Endothelial cell of umbilical vein (primary cell): ENCODE results near the gene TM9SF2. TPM values are rescaled to one million over a fixed set of nuclear protein-coding genes. Genes with fewer than 3 reads are reported as not detected.

Experiments
- BruUV-seq: library from RNA; stranded (reverse); fragments of 400-500 nt; replicated peaks from 2 replicates; lab custom pipeline; 2021; lab: Mats Ljungman, UMichigan
- CTCF ChIA-PET: fragments of 300-600, 350-600 bp; sonication (Branson Sonifier 250); formaldehyde crosslinking; loops from one replicate; lab custom pipeline; 2021; ENCODE audit warnings: antibody characterized with exemption, inconsistent platforms; lab: Charles Lee
- POLR2A ChIA-PET: fragments of 300-600, 350-600 bp; sonication (Branson Sonifier 250); formaldehyde crosslinking; loops from one replicate; lab custom pipeline; 2021; ENCODE audit warnings: antibody characterized with exemption, inconsistent platforms; lab: Charles Lee
- DNase-seq: peaks from one replicate; pipeline ENCODE4 v3.0.0-alpha.2; 2011; ENCODE audit warnings: low read depth, low spot score
- FAIRE-seq: peaks from 2 replicates; lab custom pipeline; 2011; peaks lifted over from hg19 to GRCh38; lab: Jason Lieb, UNC
- H2AFZ ChIP-seq: 2 replicates; pipeline ENCODE4 v1.6.0; 2012; ENCODE audit warnings: low read depth, low read length, control low read depth, inconsistent platforms
- H3K27ac ChIP-seq: 2 replicates; pipeline ENCODE4 v1.5.1; 2011; ENCODE audit warnings: low read depth, mild to moderate bottlenecking, control low read depth, low read length, moderate library complexity; ENCODE audit not compliant: insufficient read depth
- H3K27me3 ChIP-seq, 2 experiments: 2 replicates each; pipeline versions ENCODE4 v1.6.0 to v1.6.1; 2011; ENCODE audit warnings: low read length in 2 of 2, mixed read lengths in 1 of 2; ENCODE audit not compliant: control insufficient read depth in 2 of 2, insufficient read depth in 2 of 2
- H3K36me3 ChIP-seq, 2 experiments: 2 replicates in 1 of 2; 3 replicates in 1 of 2; pipeline ENCODE4 v1.5.1; 2011; ENCODE audit warnings: low read length in 2 of 2, mild to moderate bottlenecking in 1 of 2, moderate library complexity in 1 of 2; ENCODE audit not compliant: control insufficient read depth in 2 of 2, insufficient read depth in 2 of 2; ENCODE audit errors: extremely low read depth in 1 of 2
- H3K4me1 ChIP-seq: 3 replicates; pipeline ENCODE4 v1.5.1; 2011; ENCODE audit warnings: mild to moderate bottlenecking, low read length; ENCODE audit not compliant: control insufficient read depth, insufficient read depth; ENCODE audit errors: extremely low read depth
- H3K4me2 ChIP-seq: 2 replicates; pipeline ENCODE4 v1.6.1; 2011; ENCODE audit warnings: low read length, control low read depth, mixed read lengths; ENCODE audit not compliant: insufficient read depth
- H3K4me3 ChIP-seq, 3 experiments: fragments of 200-600 bp in 1 of 3; sonication (generic), shearing (Covaris generic) in 1 of 3; replicated peaks in 1 of 3; 2 replicates each; pipeline ENCODE4 v1.5.1; 2011 to 2016; ENCODE audit warnings: control low read depth in 3 of 3, low read length in 3 of 3, mild to moderate bottlenecking in 2 of 3, inconsistent platforms in 1 of 3, low read depth in 1 of 3, moderate library complexity in 1 of 3; ENCODE audit not compliant: insufficient read depth in 1 of 3
- H3K79me2 ChIP-seq: 2 replicates; pipeline ENCODE4 v1.6.0; 2012; ENCODE audit warnings: low read length, inconsistent platforms; ENCODE audit not compliant: control insufficient read depth, insufficient read depth
- H3K9ac ChIP-seq: replicated peaks from 2 replicates; pipeline ENCODE3; 2011; ENCODE audit warnings: low read length, control low read depth; ENCODE audit not compliant: insufficient read depth; ENCODE audit errors: extremely low read depth
- H3K9me1 ChIP-seq: replicated peaks from 3 replicates; pipeline ENCODE4 v1.6.0; 2011; ENCODE audit warnings: mild to moderate bottlenecking, low read length; ENCODE audit not compliant: control insufficient read depth, insufficient read depth; ENCODE audit errors: extremely low read depth
- H3K9me3 ChIP-seq: replicated peaks from 2 replicates; pipeline ENCODE4 v1.5.1; 2012; ENCODE audit warnings: low read length, inconsistent platforms; ENCODE audit not compliant: control insufficient read depth, insufficient read depth
- H4K20me1 ChIP-seq: replicated peaks from 2 replicates; pipeline ENCODE3; 2011; ENCODE audit warnings: mild to moderate bottlenecking, low read length; ENCODE audit not compliant: control insufficient read depth, insufficient read depth; ENCODE audit errors: extremely low read depth
- EZH2 ChIP-seq: IDR thresholded peaks from 2 replicates; pipeline ENCODE4 v1.6.1; 2012; ENCODE audit warnings: borderline replicate concordance, low read depth, mild to moderate bottlenecking, moderate library complexity, low read length, inconsistent platforms; ENCODE audit not compliant: severe bottlenecking
- FOS ChIP-seq: IDR thresholded peaks from 2 replicates; pipeline ENCODE4 v1.6.1; 2011; ENCODE audit warnings: mild to moderate bottlenecking, low read length, moderate library complexity, borderline replicate concordance; ENCODE audit not compliant: insufficient read depth
- GATA2 ChIP-seq: IDR thresholded peaks from 2 replicates; pipeline ENCODE4 v1.7.0; 2011; ENCODE audit warnings: low read depth, mild to moderate bottlenecking, moderate library complexity, mixed read lengths, low read length; ENCODE audit not compliant: insufficient read length, insufficient read depth
- JUN ChIP-seq: IDR thresholded peaks from 2 replicates; pipeline ENCODE4 v1.6.1; 2011; ENCODE audit warnings: borderline replicate concordance, low read depth; ENCODE audit not compliant: insufficient read length, insufficient read depth
- MYC ChIP-seq: IDR thresholded peaks from one replicate; pipeline ENCODE4 v1.6.1; 2011; ENCODE audit warnings: mild to moderate bottlenecking, low read depth, low read length
- POLR2A ChIP-seq: IDR thresholded peaks from 2 replicates; pipeline ENCODE4 v1.6.1; 2012; ENCODE audit warnings: low read depth, mild to moderate bottlenecking, control low read depth, low read length
- POLR2AphosphoS5 ChIP-seq: IDR thresholded peaks from 2 replicates; pipeline ENCODE4 v1.6.1; 2012; ENCODE audit warnings: low read depth, mild to moderate bottlenecking, control low read depth, low read length, moderate library complexity; ENCODE audit not compliant: insufficient read depth
- dilution Hi-C: fragments of 300-500 bp; cut with MboI; formaldehyde crosslinking; loops from one replicate; pipeline ENCODE4 v1.15.0; 2019; ENCODE audit warnings: low sequenced_read_pairs; ENCODE audit not compliant: extremely low pct_ligation_motif_present
- intact Hi-C: fragments of 100-400 bp; cut with micrococcal nuclease; formaldehyde crosslinking; loops from one replicate; pipeline ENCODE4 v1.10.0; 2022
- polyA plus RNA-seq, 4 experiments: library from polyadenylated mRNA; depleted of rRNA in 3 of 4; stranded (reverse) in 3 of 4; unstranded in 1 of 4; fragments of >200 nt; gene quantifications; 2 replicates each; pipeline versions ENCODE4 v1.2.1 to v1.2.3, GENCODE V29; 2011 to 2012; ENCODE audit warnings: missing spikeins in 1 of 4
- total RNA-seq: library from RNA; stranded (reverse); gene quantifications from 2 replicates; pipeline ENCODE4 v1.2.3, GENCODE V29; 2021
- TF ChIP-seq, protein P1 (sequence below): IDR thresholded peaks from 2 replicates; pipeline ENCODE4 v1.6.1; 2011; ENCODE audit not compliant: insufficient read depth, insufficient read length
- TF ChIP-seq, protein P2 (sequence below), 2 donors: IDR thresholded peaks; 1 replicate in 1 of 2; 2 replicates in 1 of 2; pipeline ENCODE4 v1.5.1; 2011; ENCODE audit warnings: low read length in 2 of 2, mild to moderate bottlenecking in 2 of 2, moderate library complexity in 2 of 2, control low read depth in 1 of 2, inconsistent platforms in 1 of 2, low read depth in 1 of 2; ENCODE audit not compliant: insufficient read depth in 1 of 2; ENCODE audit errors: extremely low read depth in 1 of 2

TM9SF2 gene
- total and polyA plus RNA-seq, 2 donors (not counting 3 experiments of a cell fraction or from before 2014, with no cell fraction given), result 76.0 to 90.0 TPM

DNA sequence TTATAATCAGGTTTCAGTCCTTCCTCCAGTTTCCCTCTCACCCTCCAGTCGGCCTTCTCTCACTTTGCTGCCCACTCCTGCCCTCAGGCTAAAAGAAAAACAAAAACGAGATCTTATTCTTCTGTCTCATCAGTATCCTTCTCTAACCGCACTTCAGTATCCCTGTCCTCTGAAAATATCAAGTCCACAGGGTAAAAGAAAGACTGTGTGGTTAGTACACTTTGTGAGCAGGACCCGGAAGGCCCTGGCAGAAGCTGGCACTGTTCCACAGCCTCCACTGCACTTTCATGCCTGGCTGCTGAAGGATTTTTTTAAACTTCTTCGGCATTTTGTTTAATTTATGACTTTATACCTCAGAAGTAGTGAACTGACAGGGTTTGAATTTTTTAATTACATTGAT lies 51.8 kb downstream of the TM9SF2 start:
- DNase-seq (no peak), FAIRE-seq (no peak)
- no peaks in the 10 kb centered on the region for H3K79me2 ChIP-seq
- H3K27ac ChIP-seq, result no peak overlapping the region
- TF ChIP-seq JUN (no peak), EZH2 (no peak), POLR2A (no peak), FOS (no peak), GATA2 (no peak)
- TF ChIP-seq, protein P1, sequence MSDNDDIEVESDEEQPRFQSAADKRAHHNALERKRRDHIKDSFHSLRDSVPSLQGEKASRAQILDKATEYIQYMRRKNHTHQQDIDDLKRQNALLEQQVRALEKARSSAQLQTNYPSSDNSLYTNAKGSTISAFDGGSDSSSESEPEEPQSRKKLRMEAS, result no peak
- POLR2A ChIA-PET, result no interaction called here
- H3K4me2 ChIP-seq, result no peak overlapping the region
- H3K4me1 ChIP-seq, result no peaks in the 10 kb centered on the region
- dilution Hi-C loops (no loop called here), intact Hi-C loops (no loop called here)
- no peaks in the 10 kb centered on the region for H3K9me3 ChIP-seq
- no TSS peak for BruUV-seq
- no peaks in the 10 kb centered on the region for H3K27me3 ChIP-seq
- no peaks in the 10 kb centered on the region for H4K20me1 ChIP-seq
- H2AFZ ChIP-seq, result no peak overlapping the region
- H3K9me1 ChIP-seq, result no peaks in the 10 kb centered on the region
- H3K36me3 ChIP-seq, result peaks cover 11 to 12% of the 10 kb centered on the region in 2 experiments
- CTCF ChIA-PET, result interaction anchor here (0.9 kb wide), 1 partner anchor 48 kb away, joined by 3 read pairs; no protein-coding TSS in a partner anchor
- no peak overlapping the region for H3K4me3 ChIP-seq
- H3K9ac ChIP-seq, result no peak overlapping the region

DNA sequence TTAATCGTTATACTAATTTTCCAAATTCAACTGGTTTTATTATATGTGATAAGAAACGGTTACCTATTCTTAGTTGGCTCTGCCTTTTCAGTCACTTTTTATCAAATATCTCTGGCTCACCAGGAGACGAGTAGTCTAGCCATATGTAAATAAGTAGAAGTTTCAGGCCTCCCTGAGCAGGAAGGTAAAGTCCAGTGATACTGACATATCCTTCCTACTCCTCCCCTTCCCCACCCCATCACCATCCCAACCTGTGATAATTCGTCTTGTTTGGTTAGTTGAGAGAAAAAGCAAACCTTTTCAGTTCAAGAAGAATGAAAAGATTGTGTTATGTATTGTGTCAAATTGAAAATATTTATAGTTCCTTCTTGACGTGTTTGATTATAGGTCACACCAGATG lies 53.9 kb downstream of the TM9SF2 start:
- H3K9me3 ChIP-seq, result no peaks in the 10 kb centered on the region
- H3K9ac ChIP-seq, result no peak overlapping the region
- TF ChIP-seq GATA2 (no peak), POLR2A (no peak), POLR2AphosphoS5 (no peak), EZH2 (no peak), MYC (no peak), JUN (no peak), FOS (no peak)
- TF ChIP-seq, protein P2, sequence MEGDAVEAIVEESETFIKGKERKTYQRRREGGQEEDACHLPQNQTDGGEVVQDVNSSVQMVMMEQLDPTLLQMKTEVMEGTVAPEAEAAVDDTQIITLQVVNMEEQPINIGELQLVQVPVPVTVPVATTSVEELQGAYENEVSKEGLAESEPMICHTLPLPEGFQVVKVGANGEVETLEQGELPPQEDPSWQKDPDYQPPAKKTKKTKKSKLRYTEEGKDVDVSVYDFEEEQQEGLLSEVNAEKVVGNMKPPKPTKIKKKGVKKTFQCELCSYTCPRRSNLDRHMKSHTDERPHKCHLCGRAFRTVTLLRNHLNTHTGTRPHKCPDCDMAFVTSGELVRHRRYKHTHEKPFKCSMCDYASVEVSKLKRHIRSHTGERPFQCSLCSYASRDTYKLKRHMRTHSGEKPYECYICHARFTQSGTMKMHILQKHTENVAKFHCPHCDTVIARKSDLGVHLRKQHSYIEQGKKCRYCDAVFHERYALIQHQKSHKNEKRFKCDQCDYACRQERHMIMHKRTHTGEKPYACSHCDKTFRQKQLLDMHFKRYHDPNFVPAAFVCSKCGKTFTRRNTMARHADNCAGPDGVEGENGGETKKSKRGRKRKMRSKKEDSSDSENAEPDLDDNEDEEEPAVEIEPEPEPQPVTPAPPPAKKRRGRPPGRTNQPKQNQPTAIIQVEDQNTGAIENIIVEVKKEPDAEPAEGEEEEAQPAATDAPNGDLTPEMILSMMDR (IDR thresholded peaks at IDR 0.05; ENCODE audit: extremely low read depth in 1 of 2, insufficient read depth in 1 of 2, low read depth in 1 of 2, low read length in 2 of 2), result no peak
- TF ChIP-seq, protein P1, result no peak
- no peak for FAIRE-seq
- no peak for DNase-seq
- ChIA-PET CTCF (no interaction called here), POLR2A (no interaction called here)
- H2AFZ ChIP-seq, result no peak overlapping the region
- no peaks in the 10 kb centered on the region for H4K20me1 ChIP-seq
- H3K4me2 ChIP-seq, result no peak overlapping the region
- H3K36me3 ChIP-seq, result peaks cover 5 to 8% of the 10 kb centered on the region in 2 experiments
- intact Hi-C loops (no loop called here), dilution Hi-C loops (no loop called here)
- H3K9me1 ChIP-seq, result no peaks in the 10 kb centered on the region
- H3K4me3 ChIP-seq, result no peak overlapping the region
- no peaks in the 10 kb centered on the region for H3K79me2 ChIP-seq
- H3K4me1 ChIP-seq, result no peaks in the 10 kb centered on the region
- no peaks in the 10 kb centered on the region for H3K27me3 ChIP-seq
- BruUV-seq, result no TSS peak
- H3K27ac ChIP-seq, result no peak overlapping the region
